Measurements from ENCODE around the gene TRPC1.

The TRPC1 gene

GRCh38 chr3:142754494-142754893 lies 30.7 kb downstream of the TRPC1 start:
- Histone ChIP-seq H3K27ac (ENCODE audit: low read depth, low read length) (no peak overlapping the region), H3K27me3 (ENCODE audit: control insufficient read depth, insufficient read depth, low read length) (no peaks in the 10 kb centered on the region), H3K9me3 (ENCODE audit: control insufficient read depth, insufficient read depth, low read depth, low read length) (no peaks in the 10 kb centered on the region), H3K36me3 (ENCODE audit: control insufficient read depth, insufficient read depth, low read length) (peaks cover 7% of the 10 kb centered on the region), H3K9ac (ENCODE audit: low read length) (no peak overlapping the region), H3K4me1 (ENCODE audit: control insufficient read depth, insufficient read depth, low read length) (no peaks in the 10 kb centered on the region), H3K4me3 (ENCODE audit: low read depth, low read length) (no peak overlapping the region)

DNA sequence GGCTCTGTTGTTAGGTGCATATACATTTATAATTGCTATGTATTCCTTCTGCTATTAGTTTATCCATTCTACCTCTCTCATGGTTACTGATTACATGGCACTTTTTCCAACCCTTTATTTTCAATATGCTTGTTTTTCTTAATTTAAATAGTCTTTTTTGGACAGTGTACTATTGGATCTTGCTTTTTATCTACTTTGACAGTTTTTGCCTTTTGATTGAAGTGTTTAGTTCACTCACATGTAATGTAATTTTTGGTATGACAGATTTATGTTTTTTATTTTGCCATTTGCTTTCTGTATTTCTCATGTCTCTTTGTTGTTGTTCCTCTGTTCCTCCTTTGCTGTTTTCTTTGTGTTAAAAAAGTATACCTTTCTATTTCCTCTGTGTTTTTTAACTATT lies 44.5 kb downstream of the TRPC1 start:
- peaks cover 5% of the 10 kb centered on the region; the same call in 1 of the 2 replicates for H3K36me3 ChIP-seq (ENCODE audit: control insufficient read depth, insufficient read depth, low read length)
- no peak overlapping the region for H3K9ac ChIP-seq (ENCODE audit: low read length)
- no peak overlapping the region for H3K27ac ChIP-seq (ENCODE audit: low read depth, low read length)

DNA sequence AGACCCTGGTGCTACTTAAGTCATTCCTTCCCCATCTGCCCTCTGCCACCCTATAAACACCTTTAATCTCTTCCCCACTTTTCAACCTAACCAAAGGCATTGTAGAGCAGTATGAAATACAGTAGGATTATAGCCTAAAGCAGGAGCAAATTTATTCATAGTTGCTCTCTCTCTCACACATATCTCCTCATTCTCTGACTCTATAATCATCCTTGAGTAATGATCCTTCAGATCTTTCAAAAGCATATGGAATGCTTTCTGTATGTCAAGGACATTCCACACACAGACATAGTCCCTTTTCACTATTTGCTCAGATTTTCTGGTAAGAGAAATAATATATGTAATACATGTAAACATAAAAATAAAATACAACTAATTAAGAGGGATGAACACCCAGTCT lies 54.1 kb downstream of the TRPC1 start:
- Histone ChIP-seq H3K9ac (ENCODE audit: low read length) (no peak overlapping the region), H3K36me3 (ENCODE audit: control insufficient read depth, insufficient read depth, low read length) (no peaks in the 10 kb centered on the region), H3K4me3 (ENCODE audit: low read depth, low read length) (no peak overlapping the region), H3K4me1 (ENCODE audit: control insufficient read depth, insufficient read depth, low read length) (no peaks in the 10 kb centered on the region), H3K27me3 (ENCODE audit: control insufficient read depth, insufficient read depth, low read length) (no peaks in the 10 kb centered on the region), H3K27ac (ENCODE audit: low read depth, low read length) (no peak overlapping the region), H3K9me3 (ENCODE audit: control insufficient read depth, insufficient read depth, low read depth, low read length) (no peaks in the 10 kb centered on the region)

More for the DNA sequence above, 44.5 kb downstream of the TRPC1 start:
- Histone ChIP-seq H3K27me3 (ENCODE audit: control insufficient read depth, insufficient read depth, low read length) (no peaks in the 10 kb centered on the region), H3K4me3 (ENCODE audit: low read depth, low read length) (no peak overlapping the region), H3K4me1 (ENCODE audit: control insufficient read depth, insufficient read depth, low read length) (no peaks in the 10 kb centered on the region), H3K9me3 (ENCODE audit: control insufficient read depth, insufficient read depth, low read depth, low read length) (no peaks in the 10 kb centered on the region)

- no peaks in the 10 kb centered on the region for H3K9me3 ChIP-seq (ENCODE audit: control insufficient read depth, insufficient read depth, low read depth, low read length)
- H3K27ac ChIP-seq (ENCODE audit: low read depth, low read length) = no peak overlapping the region
- H3K4me3 ChIP-seq (ENCODE audit: low read depth, low read length) = no peak overlapping the region
- H3K9ac ChIP-seq (ENCODE audit: low read length) = no peak overlapping the region
- H3K36me3 ChIP-seq (ENCODE audit: control insufficient read depth, insufficient read depth, low read length) = no peaks in the 10 kb centered on the region
- H3K27me3 ChIP-seq (ENCODE audit: control insufficient read depth, insufficient read depth, low read length) = no peaks in the 10 kb centered on the region
- H3K4me1 ChIP-seq (ENCODE audit: control insufficient read depth, insufficient read depth, low read length) = no peaks in the 10 kb centered on the region
Observed at GRCh38 chr3:142778541-142778940, 54.7 kb downstream of the TRPC1 start.

DNA sequence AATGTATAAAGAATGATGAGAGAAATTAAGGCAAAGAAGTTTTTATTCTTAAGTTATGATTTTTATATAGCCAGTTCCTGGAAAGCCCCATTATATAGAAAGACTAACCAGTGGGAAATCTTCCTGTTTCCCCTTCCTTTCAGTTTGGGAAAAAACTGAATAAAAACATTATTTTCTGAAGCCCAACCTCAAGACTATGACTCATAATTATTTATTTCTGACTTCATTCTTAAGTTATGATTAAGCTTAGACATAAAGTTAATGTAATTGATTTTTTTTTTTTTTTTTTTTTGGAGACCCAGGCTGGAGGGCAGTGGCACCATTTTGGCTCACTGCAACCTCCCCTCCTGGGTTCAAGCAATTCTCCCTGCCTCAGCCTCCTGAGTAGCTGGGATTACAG lies 55.8 kb downstream of the TRPC1 start:
- no peaks in the 10 kb centered on the region for H3K27me3 ChIP-seq (ENCODE audit: control insufficient read depth, insufficient read depth, low read length)
- H3K4me1 ChIP-seq (ENCODE audit: control insufficient read depth, insufficient read depth, low read length) = no peaks in the 10 kb centered on the region
- peaks cover under 1% of the 10 kb centered on the region for H3K36me3 ChIP-seq (ENCODE audit: control insufficient read depth, insufficient read depth, low read length)
- H3K4me3 ChIP-seq (ENCODE audit: low read depth, low read length) = no peak overlapping the region
- H3K27ac ChIP-seq (ENCODE audit: low read depth, low read length) = no peak overlapping the region
- H3K9ac ChIP-seq (ENCODE audit: low read length) = no peak overlapping the region
- H3K9me3 ChIP-seq (ENCODE audit: control insufficient read depth, insufficient read depth, low read depth, low read length) = no peaks in the 10 kb centered on the region

GRCh38 chr3:142782616-142783015 lies 58.8 kb downstream of the TRPC1 start:
- H3K27me3 ChIP-seq (ENCODE audit: control insufficient read depth, insufficient read depth, low read length) = no peaks in the 10 kb centered on the region

GRCh38 chr3:142784228-142784627 lies 60.4 kb downstream of the TRPC1 start:
- no peak overlapping the region for H3K27ac ChIP-seq (ENCODE audit: low read depth, low read length)
- H3K4me1 ChIP-seq (ENCODE audit: control insufficient read depth, insufficient read depth, low read length) = no peaks in the 10 kb centered on the region
- no peak overlapping the region for H3K4me3 ChIP-seq (ENCODE audit: low read depth, low read length)
- H3K9ac ChIP-seq (ENCODE audit: low read length) = no peak overlapping the region
- H3K36me3 ChIP-seq (ENCODE audit: control insufficient read depth, insufficient read depth, low read length) = peaks cover 4% of the 10 kb centered on the region
- H3K27me3 ChIP-seq (ENCODE audit: control insufficient read depth, insufficient read depth, low read length) = no peaks in the 10 kb centered on the region
- no peaks in the 10 kb centered on the region for H3K9me3 ChIP-seq (ENCODE audit: control insufficient read depth, insufficient read depth, low read depth, low read length)

More at GRCh38 chr3:142782616-142783015, 58.8 kb downstream of the TRPC1 start:
- no peak overlapping the region for H3K9ac ChIP-seq (ENCODE audit: low read length)
- no peak overlapping the region for H3K27ac ChIP-seq (ENCODE audit: low read depth, low read length)
- H3K4me3 ChIP-seq (ENCODE audit: low read depth, low read length) = no peak overlapping the region
- no peaks in the 10 kb centered on the region for H3K9me3 ChIP-seq (ENCODE audit: control insufficient read depth, insufficient read depth, low read depth, low read length)
- H3K36me3 ChIP-seq (ENCODE audit: control insufficient read depth, insufficient read depth, low read length) = peaks cover 4% of the 10 kb centered on the region
- H3K4me1 ChIP-seq (ENCODE audit: control insufficient read depth, insufficient read depth, low read length) = no peaks in the 10 kb centered on the region

DNA sequence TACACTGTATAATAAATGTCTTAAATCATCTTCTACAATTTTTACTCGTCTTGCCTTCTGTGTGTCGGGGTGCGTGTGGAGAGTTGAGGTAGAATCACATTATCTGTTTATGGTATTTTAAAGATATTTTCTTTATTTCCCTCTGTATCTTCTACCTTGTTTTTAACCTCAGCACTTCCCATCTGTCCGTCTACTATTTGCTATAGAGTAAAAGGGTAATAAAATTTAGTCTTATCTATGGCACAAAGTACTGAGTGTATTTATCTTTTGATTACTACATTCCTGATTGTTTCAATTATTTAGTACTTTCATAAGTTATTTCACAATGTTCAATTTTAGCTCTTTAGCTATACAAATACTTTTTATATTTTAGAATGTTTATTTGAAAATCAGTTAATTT lies 62.2 kb downstream of the TRPC1 start:
- no peak overlapping the region for H3K9ac ChIP-seq (ENCODE audit: low read length)
- H3K4me3 ChIP-seq (ENCODE audit: low read depth, low read length) = no peak overlapping the region
- H3K27ac ChIP-seq (ENCODE audit: low read depth, low read length) = no peak overlapping the region
- peaks cover 4% of the 10 kb centered on the region for H3K36me3 ChIP-seq (ENCODE audit: control insufficient read depth, insufficient read depth, low read length)
- no peaks in the 10 kb centered on the region for H3K27me3 ChIP-seq (ENCODE audit: control insufficient read depth, insufficient read depth, low read length)
- H3K4me1 ChIP-seq (ENCODE audit: control insufficient read depth, insufficient read depth, low read length) = 0 out of 2 replicates have a peak, but pooled peaks cover 3% of the 10 kb centered on the region
- no peaks in the 10 kb centered on the region for H3K9me3 ChIP-seq (ENCODE audit: control insufficient read depth, insufficient read depth, low read depth, low read length)

DNA sequence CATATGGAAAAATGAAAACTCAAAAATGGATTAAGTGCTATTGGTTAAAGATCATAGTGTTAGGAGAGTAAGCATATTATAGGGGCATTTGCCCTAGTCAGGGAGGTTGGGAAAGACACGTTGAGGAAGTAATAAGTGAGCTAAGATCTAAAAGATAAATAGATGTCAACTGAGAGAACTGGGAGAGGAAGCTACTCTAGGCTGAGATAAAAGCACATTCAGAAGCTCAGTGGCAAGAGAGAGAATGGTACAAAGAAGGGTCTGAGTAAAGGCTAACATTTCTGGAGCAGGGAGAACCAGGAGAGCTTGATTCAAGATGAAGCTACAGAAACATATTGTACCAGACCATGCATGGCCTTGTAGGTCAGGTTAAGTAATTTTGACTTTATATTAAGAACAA lies 63.9 kb downstream of the TRPC1 start:
- no peaks in the 10 kb centered on the region for H3K9me3 ChIP-seq (ENCODE audit: control insufficient read depth, insufficient read depth, low read depth, low read length)

GRCh38 chr3:142794508-142794907 lies 70.7 kb downstream of the TRPC1 start:
- H3K9ac ChIP-seq (ENCODE audit: low read length) = no peak overlapping the region
- H3K27ac ChIP-seq (ENCODE audit: low read depth, low read length) = no peak overlapping the region
- no peaks in the 10 kb centered on the region for H3K27me3 ChIP-seq (ENCODE audit: control insufficient read depth, insufficient read depth, low read length)
- no peak overlapping the region for H3K4me3 ChIP-seq (ENCODE audit: low read depth, low read length)
- peaks cover 3% of the 10 kb centered on the region; the same call in 1 of the 2 replicates for H3K4me1 ChIP-seq (ENCODE audit: control insufficient read depth, insufficient read depth, low read length)
- H3K36me3 ChIP-seq (ENCODE audit: control insufficient read depth, insufficient read depth, low read length) = no peaks in the 10 kb centered on the region
- no peaks in the 10 kb centered on the region for H3K9me3 ChIP-seq (ENCODE audit: control insufficient read depth, insufficient read depth, low read depth, low read length)

More for the DNA sequence above, 63.9 kb downstream of the TRPC1 start:
- Histone ChIP-seq H3K27me3 (ENCODE audit: control insufficient read depth, insufficient read depth, low read length) (no peaks in the 10 kb centered on the region), H3K4me3 (ENCODE audit: low read depth, low read length) (no peak overlapping the region), H3K36me3 (ENCODE audit: control insufficient read depth, insufficient read depth, low read length) (peaks cover 4% of the 10 kb centered on the region), H3K4me1 (ENCODE audit: control insufficient read depth, insufficient read depth, low read length) (0 out of 2 replicates have a peak, but pooled peaks cover 3% of the 10 kb centered on the region), H3K9ac (ENCODE audit: low read length) (no peak overlapping the region), H3K27ac (ENCODE audit: low read depth, low read length) (no peak overlapping the region)

GRCh38 chr3:142795332-142795731 lies 71.5 kb downstream of the TRPC1 start:
- no peaks in the 10 kb centered on the region for H3K36me3 ChIP-seq (ENCODE audit: control insufficient read depth, insufficient read depth, low read length)
- no peak overlapping the region for H3K4me3 ChIP-seq (ENCODE audit: low read depth, low read length)
- no peak overlapping the region for H3K27ac ChIP-seq (ENCODE audit: low read depth, low read length)
- no peaks in the 10 kb centered on the region for H3K27me3 ChIP-seq (ENCODE audit: control insufficient read depth, insufficient read depth, low read length)
- no peaks in the 10 kb centered on the region; the same call in 1 of the 2 replicates for H3K4me1 ChIP-seq (ENCODE audit: control insufficient read depth, insufficient read depth, low read length)
- no peak overlapping the region for H3K9ac ChIP-seq (ENCODE audit: low read length)
- H3K9me3 ChIP-seq (ENCODE audit: control insufficient read depth, insufficient read depth, low read depth, low read length) = no peaks in the 10 kb centered on the region

DNA sequence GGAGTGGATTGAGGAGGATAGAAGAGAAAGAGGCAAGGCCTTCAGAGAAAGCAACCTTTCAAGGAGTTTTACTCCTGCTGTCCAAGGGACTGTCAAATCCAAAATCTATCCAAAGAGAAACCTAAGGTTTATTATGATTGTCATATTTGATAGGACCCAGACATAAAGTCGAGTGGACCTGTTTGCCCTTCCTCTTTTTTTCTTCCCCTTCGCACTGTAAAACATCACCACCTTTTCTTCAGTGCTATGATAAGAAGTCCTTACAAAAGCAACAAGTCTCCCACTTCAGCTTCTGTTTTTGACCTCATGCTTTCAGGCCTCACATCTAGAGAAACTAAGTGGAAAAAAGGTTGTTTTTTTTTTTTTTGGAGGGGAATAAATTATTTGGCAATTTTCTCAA lies 73.0 kb downstream of the TRPC1 start:
- no peaks in the 10 kb centered on the region for H3K27me3 ChIP-seq (ENCODE audit: control insufficient read depth, insufficient read depth, low read length)
- no peak overlapping the region for H3K4me3 ChIP-seq (ENCODE audit: low read depth, low read length)
- H3K27ac ChIP-seq (ENCODE audit: low read depth, low read length) = no peak overlapping the region
- H3K4me1 ChIP-seq (ENCODE audit: control insufficient read depth, insufficient read depth, low read length) = peaks cover 5% of the 10 kb centered on the region; the same call in 1 of the 2 replicates
- H3K9ac ChIP-seq (ENCODE audit: low read length) = no peak overlapping the region
- no peaks in the 10 kb centered on the region for H3K36me3 ChIP-seq (ENCODE audit: control insufficient read depth, insufficient read depth, low read length)
- no peaks in the 10 kb centered on the region for H3K9me3 ChIP-seq (ENCODE audit: control insufficient read depth, insufficient read depth, low read depth, low read length)

All from HUES6 (cell line).